ENCODE data around the gene NEDD4L. TPM values are rescaled to one million over a fixed set of nuclear protein-coding genes. Genes with fewer than 3 reads are reported as not detected.
"Not testable (repeated sequence)": the region's sequence is repeated elsewhere in the genome, so short reads cannot be mapped to it uniquely, and the experiment has no call there.

The NEDD4L gene
- polyA plus RNA-seq, 1 experiment, result 14.1 TPM

DNA sequence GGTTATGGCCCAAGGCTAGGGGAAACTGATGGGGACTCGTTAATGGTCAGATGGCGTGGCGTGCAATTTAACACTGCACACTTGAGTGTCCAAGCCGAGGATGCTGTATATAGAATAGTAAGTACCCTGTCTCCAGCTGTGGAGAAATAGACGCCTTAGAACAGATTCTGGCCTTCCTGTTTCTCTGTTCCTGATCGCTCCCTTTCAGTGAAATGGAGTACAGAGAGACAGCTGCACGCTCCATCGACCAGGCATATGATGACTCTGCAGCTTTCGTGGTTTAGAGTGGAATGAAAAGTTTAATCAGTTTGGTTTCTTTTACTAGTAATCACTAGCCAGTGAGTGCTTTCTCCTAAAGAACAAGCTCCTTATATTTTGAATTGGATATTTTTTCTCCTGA, 213.4 kb downstream of the NEDD4L start:
- ChIA-PET CTCF (no interaction called here), POLR2A (no interaction called here)
- TF ChIP-seq, protein P1, sequence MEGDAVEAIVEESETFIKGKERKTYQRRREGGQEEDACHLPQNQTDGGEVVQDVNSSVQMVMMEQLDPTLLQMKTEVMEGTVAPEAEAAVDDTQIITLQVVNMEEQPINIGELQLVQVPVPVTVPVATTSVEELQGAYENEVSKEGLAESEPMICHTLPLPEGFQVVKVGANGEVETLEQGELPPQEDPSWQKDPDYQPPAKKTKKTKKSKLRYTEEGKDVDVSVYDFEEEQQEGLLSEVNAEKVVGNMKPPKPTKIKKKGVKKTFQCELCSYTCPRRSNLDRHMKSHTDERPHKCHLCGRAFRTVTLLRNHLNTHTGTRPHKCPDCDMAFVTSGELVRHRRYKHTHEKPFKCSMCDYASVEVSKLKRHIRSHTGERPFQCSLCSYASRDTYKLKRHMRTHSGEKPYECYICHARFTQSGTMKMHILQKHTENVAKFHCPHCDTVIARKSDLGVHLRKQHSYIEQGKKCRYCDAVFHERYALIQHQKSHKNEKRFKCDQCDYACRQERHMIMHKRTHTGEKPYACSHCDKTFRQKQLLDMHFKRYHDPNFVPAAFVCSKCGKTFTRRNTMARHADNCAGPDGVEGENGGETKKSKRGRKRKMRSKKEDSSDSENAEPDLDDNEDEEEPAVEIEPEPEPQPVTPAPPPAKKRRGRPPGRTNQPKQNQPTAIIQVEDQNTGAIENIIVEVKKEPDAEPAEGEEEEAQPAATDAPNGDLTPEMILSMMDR (IDR thresholded peaks at IDR 0.05; ENCODE audit: insufficient read depth, low read depth, low read length), result no peak
- DNase-seq (ENCODE audit: low read depth), result no peak
- no peaks in the 10 kb centered on the region for H3K27me3 ChIP-seq (ENCODE audit: control insufficient read depth, insufficient read depth, low read length)
- no peaks in the 10 kb centered on the region for H3K36me3 ChIP-seq (ENCODE audit: control insufficient read depth, insufficient read depth, low read length)
- H3K4me3 ChIP-seq (ENCODE audit: low read depth, low read length), result no peak overlapping the region

DNA sequence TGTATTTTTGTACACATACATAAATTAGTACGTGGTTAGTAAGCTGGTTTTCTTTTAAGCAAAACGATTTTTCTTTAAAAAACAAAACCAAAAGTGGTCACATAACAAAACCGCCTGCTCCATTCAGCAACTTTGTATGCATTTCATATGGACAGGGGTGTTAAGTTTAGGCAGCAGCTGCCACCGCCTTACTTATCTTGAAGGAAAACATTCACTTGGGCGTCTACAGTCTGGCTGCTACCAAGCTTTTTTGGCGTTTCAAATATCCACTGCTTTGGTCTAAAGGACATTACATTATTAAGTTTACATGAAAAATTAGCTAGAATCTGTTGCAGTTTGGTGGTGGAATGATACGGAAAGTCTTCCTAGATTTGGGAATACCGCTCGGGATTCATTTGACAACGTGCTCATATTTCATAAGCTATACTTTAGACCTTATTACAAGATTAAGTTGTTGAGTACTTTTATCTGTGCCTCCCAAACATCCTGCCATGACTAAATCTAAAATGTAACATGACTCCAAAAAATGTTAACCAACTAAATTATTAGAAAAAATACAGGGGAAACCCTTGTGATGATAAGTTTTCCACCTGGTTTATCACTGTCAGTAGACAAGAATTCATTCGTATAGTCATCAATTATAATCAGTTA, 214.8 kb downstream of the NEDD4L start:
- no peak overlapping the region for H3K4me3 ChIP-seq (ENCODE audit: low read depth, low read length)
- POLR2A ChIA-PET, result no interaction called here
- TF ChIP-seq, protein P1 (IDR thresholded peaks at IDR 0.05; ENCODE audit: insufficient read depth, low read depth, low read length), result no peak
- CTCF ChIA-PET, result interaction anchor here (0.6 kb wide), 1 partner anchor 58 kb away, joined by 3 read pairs; no protein-coding TSS in a partner anchor
- no peaks in the 10 kb centered on the region for H3K27me3 ChIP-seq (ENCODE audit: control insufficient read depth, insufficient read depth, low read length)
- no peaks in the 10 kb centered on the region for H3K36me3 ChIP-seq (ENCODE audit: control insufficient read depth, insufficient read depth, low read length)
- no peak for DNase-seq (ENCODE audit: low read depth)

DNA sequence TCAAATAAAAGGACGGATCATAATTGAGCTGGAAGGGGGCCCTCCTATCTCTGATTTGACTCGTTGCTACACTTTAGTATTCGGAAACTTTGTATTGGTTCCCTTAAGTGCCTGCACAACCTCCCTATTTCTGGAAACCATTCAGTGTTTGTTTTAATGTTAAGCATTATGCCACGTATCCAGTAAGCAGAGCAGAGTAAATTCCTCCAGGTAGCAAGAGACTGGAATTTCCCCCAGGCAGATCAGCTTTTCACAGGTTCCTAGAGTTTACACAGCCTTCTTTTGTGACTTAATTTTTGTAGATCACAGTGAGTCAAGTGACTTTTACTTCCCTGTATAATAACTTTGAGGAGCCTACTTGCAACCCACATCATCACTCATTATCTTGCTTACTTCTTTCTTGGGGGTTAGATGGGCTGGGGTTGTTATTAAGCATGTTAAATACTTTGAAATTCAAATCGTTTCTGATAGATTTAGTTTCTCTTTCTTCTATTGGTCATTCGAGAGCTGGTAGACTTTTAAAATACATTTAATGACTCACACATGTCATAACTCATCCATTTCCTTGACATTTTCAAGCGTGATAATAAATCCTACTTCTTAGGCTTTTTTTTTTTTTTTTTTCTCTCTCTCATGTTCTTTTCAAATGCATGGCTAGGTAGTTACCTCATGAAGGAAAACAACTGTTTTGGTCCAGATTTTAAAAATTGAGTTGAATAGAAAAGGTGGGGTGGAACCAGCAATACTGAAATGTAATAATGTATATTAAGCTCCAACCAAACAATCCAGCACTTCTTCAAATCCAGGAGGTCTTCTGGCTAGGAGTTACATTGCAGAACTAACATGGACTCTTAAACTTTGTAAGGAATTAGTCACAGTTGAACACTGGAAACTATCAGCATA, 219.3 kb downstream of the NEDD4L start:
- ChIA-PET POLR2A (no interaction called here), CTCF (interaction anchor here (0.6 to 0.7 kb wide), 2 partner anchors 9 to 10 kb away, joined by 3 read pairs; no protein-coding TSS in a partner anchor)
- H3K27me3 ChIP-seq (ENCODE audit: control insufficient read depth, insufficient read depth, low read length), result no peaks in the 10 kb centered on the region
- H3K36me3 ChIP-seq (ENCODE audit: control insufficient read depth, insufficient read depth, low read length), result no peaks in the 10 kb centered on the region
- TF ChIP-seq, protein P1 (IDR thresholded peaks at IDR 0.05; ENCODE audit: insufficient read depth, low read depth, low read length), result no peak
- DNase-seq (ENCODE audit: low read depth), result no peak
- H3K4me3 ChIP-seq (ENCODE audit: low read depth, low read length), result no peak overlapping the region

DNA sequence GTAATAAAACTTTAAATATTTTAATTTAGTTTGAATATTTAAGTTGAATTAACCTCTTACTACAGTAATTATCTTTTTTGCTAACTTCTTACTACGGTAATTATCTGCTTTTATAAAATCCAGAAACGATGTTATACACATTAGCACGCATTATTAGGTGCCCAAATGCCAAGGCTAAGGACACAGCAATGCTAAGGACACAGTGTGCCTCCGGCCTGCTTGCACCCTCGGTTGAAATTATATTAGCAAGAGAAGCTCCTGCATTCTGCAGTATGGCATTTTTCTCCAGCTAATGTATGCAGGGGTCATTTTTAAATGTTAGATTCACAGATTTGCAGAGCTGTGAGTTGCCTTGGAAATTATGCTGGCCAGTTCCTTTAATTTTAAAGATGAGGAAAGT, 220.0 kb downstream of the NEDD4L start:
- no peaks in the 10 kb centered on the region for H3K27me3 ChIP-seq (ENCODE audit: control insufficient read depth, insufficient read depth, low read length)
- TF ChIP-seq, protein P1 (IDR thresholded peaks at IDR 0.05; ENCODE audit: insufficient read depth, low read depth, low read length), result no peak
- H3K36me3 ChIP-seq (ENCODE audit: control insufficient read depth, insufficient read depth, low read length), result no peaks in the 10 kb centered on the region
- CTCF ChIA-PET, result no interaction called here
- POLR2A ChIA-PET, result no interaction called here
- no peak for DNase-seq (ENCODE audit: low read depth)
- no peak overlapping the region for H3K4me3 ChIP-seq (ENCODE audit: low read depth, low read length)

DNA sequence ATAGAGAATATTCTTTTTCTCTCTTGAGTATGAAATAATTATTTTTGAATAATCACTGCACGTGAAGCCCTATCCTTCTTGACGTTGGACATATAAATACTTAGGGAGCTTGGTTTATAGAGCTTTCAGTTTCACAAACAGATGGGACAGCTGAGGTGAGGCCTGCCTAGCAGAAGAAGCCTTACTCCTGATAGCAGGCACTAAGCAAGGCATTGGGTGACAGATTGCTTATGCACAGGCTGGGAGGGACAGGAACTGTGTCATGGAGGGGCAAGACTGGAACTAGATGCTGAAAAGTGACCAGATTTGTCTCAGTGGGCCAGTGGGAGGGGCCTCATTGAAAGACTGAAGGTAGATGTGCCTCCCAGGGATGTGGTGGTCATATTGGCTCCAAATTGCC, 220.8 kb downstream of the NEDD4L start:
- Histone ChIP-seq H3K36me3 (ENCODE audit: control insufficient read depth, insufficient read depth, low read length) (no peaks in the 10 kb centered on the region), H3K27me3 (ENCODE audit: control insufficient read depth, insufficient read depth, low read length) (no peaks in the 10 kb centered on the region), H3K4me3 (ENCODE audit: low read depth, low read length) (no peak overlapping the region)
- POLR2A ChIA-PET, result no interaction called here
- CTCF ChIA-PET, result no interaction called here
- no peak for DNase-seq (ENCODE audit: low read depth)
- TF ChIP-seq, protein P1 (IDR thresholded peaks at IDR 0.05; ENCODE audit: insufficient read depth, low read depth, low read length), result no peak

DNA sequence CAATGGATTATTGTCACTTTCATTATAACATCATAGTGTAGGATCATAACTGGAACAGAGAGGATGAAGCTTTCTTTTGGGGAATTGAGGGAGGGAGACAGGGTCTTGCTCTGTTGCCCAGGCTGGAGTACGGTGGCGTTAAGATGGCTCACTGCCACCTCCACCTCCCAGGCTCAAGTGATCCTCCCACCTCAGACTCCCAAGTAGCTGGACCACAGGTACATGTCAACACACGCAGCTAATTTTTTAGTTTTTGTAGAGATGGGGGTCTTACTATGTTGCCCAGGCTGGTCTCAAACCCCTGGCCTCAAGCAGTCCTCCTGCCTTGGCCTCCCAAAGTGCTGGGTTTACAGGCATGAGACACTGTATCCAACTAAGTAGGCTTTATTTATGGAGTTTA, 221.5 kb downstream of the NEDD4L start:
- H3K27me3 ChIP-seq (ENCODE audit: control insufficient read depth, insufficient read depth, low read length); H3K4me3 ChIP-seq (ENCODE audit: low read depth, low read length); H3K36me3 ChIP-seq (ENCODE audit: control insufficient read depth, insufficient read depth, low read length); DNase-seq (ENCODE audit: low read depth); POLR2A ChIA-PET; CTCF ChIA-PET: not testable (repeated sequence)

Measured in BJ (cell line).